Muscle of leg (tissue), 11 donors: ENCODE measurements around the gene EPN1. TPM values are rescaled to one million over a fixed set of nuclear protein-coding genes. Genes with fewer than 3 reads are reported as not detected.

Source experiments
- DNase-seq: peaks from one replicate; pipeline ENCODE4 v3.0.0; 2013
- H3K27ac ChIP-seq: one replicate; pipeline ENCODE4 v1.5.1; 2013; ENCODE audit warnings: mild to moderate bottlenecking, low read length, control low read depth
- H3K27me3 ChIP-seq: one replicate; pipeline ENCODE4 v1.6.1; 2013; ENCODE audit warnings: low read length; ENCODE audit not compliant: control insufficient read depth, insufficient read depth
- H3K36me3 ChIP-seq: one replicate; pipeline ENCODE4 v1.6.1; 2013; ENCODE audit warnings: low read length; ENCODE audit not compliant: control insufficient read depth, insufficient read depth
- H3K4me1 ChIP-seq: one replicate; pipeline ENCODE4 v1.6.1; 2013; ENCODE audit warnings: low read length; ENCODE audit not compliant: control insufficient read depth, insufficient read depth
- H3K4me3 ChIP-seq: one replicate; pipeline ENCODE4 v1.5.1; 2013; ENCODE audit warnings: low read length, control low read depth
- H3K9me3 ChIP-seq: replicated peaks from 2 replicates; pipeline ENCODE4 v1.6.1; 2013; ENCODE audit warnings: low read depth, low read length; ENCODE audit not compliant: control insufficient read depth
- WGBS: methylation state at CpG from one replicate; pipeline ENCODE4 v1.1.5; 2013; ENCODE audit warnings: missing lambda C conversion rate; ENCODE audit not compliant: insufficient coverage; 5-methylcytosine and 5-hydroxymethylcytosine counted together
- polyA plus RNA-seq, 8 donors: library from polyadenylated mRNA; unstranded; fragments of 120-200 nt; gene quantifications; one replicate each; pipeline versions ENCODE4 v1.2.1 to v1.2.3, GENCODE V29; 2013; ENCODE audit warnings: inconsistent platforms in 1 of 8, low replicate concordance in 1 of 8; ENCODE audit not compliant: insufficient read length in 8 of 8, insufficient read depth in 1 of 8
- total RNA-seq: library from RNA; stranded (reverse); fragments of 120-200 nt; gene quantifications from one replicate; pipeline ENCODE4 v1.2.4, GENCODE V29; 2013

The EPN1 gene
- total and polyA plus RNA-seq, 9 donors = 21.8 to 114 (median 92.0) TPM

- Histone ChIP-seq H3K27me3 (no peaks in the 10 kb centered on the region), H3K27ac (no peak overlapping the region), H3K36me3 (peaks cover 29% of the 10 kb centered on the region), H3K4me3 (no peak overlapping the region), H3K9me3 (no peaks in the 10 kb centered on the region), H3K4me1 (no peaks in the 10 kb centered on the region)
- no peak for DNase-seq
- WGBS = 89% methylated on average over 9 of the region's 12 CpGs
Observed at GRCh38 chr19:55700813-55701212, 25.8 kb downstream of the EPN1 start.

GRCh38 chr19:55702131-55702627 lies 27.2 kb downstream of the EPN1 start:
- Histone ChIP-seq H3K4me3 (no peak overlapping the region), H3K27ac (no peak overlapping the region), H3K4me1 (no peaks in the 10 kb centered on the region), H3K36me3 (peaks cover 19% of the 10 kb centered on the region), H3K27me3 (no peaks in the 10 kb centered on the region), H3K9me3 (no peaks in the 10 kb centered on the region)
- 68% methylated on average over 6 of the region's 13 CpGs for WGBS
- no peak for DNase-seq

- no peak overlapping the region for H3K27ac ChIP-seq
Observed at GRCh38 chr19:55703790-55704215, 28.8 kb downstream of the EPN1 start.

GRCh38 chr19:55704494-55705245 lies 29.6 kb downstream of the EPN1 start:
- no peak overlapping the region for H3K4me3 ChIP-seq
- H3K4me1 ChIP-seq = no peaks in the 10 kb centered on the region
- no peaks in the 10 kb centered on the region for H3K9me3 ChIP-seq
- H3K36me3 ChIP-seq = peaks cover 10% of the 10 kb centered on the region
- H3K27ac ChIP-seq = no peak overlapping the region
- WGBS = 91% methylated on average over 14 of the region's 15 CpGs
- DNase-seq = no peak
- no peaks in the 10 kb centered on the region for H3K27me3 ChIP-seq

More at GRCh38 chr19:55703790-55704215, 28.8 kb downstream of the EPN1 start:
- Histone ChIP-seq H3K36me3 (peaks cover 10% of the 10 kb centered on the region), H3K9me3 (no peaks in the 10 kb centered on the region), H3K27me3 (no peaks in the 10 kb centered on the region), H3K4me1 (no peaks in the 10 kb centered on the region), H3K4me3 (no peak overlapping the region)
- DNase-seq = no peak
- 32% methylated on average over 36 of the region's 38 CpGs for WGBS

GRCh38 chr19:55705972-55706371 lies 30.9 kb downstream of the EPN1 start:
- Histone ChIP-seq H3K27ac (no peak overlapping the region), H3K4me3 (no peak overlapping the region), H3K4me1 (no peaks in the 10 kb centered on the region), H3K9me3 (no peaks in the 10 kb centered on the region), H3K27me3 (no peaks in the 10 kb centered on the region), H3K36me3 (peaks cover 4% of the 10 kb centered on the region)
- WGBS = 100% methylated on average over 1 of the region's 3 CpGs
- DNase-seq = no peak

GRCh38 chr19:55711719-55712118 lies 36.7 kb downstream of the EPN1 start:
- 72% methylated on average over 16 of the region's 18 CpGs for WGBS
- H3K9me3 ChIP-seq = no peaks in the 10 kb centered on the region
- DNase-seq = no peak
- H3K4me1 ChIP-seq = no peaks in the 10 kb centered on the region
- H3K4me3 ChIP-seq = no peak overlapping the region
- no peaks in the 10 kb centered on the region for H3K36me3 ChIP-seq
- no peaks in the 10 kb centered on the region for H3K27me3 ChIP-seq
- no peak overlapping the region for H3K27ac ChIP-seq

GRCh38 chr19:55712804-55713631 lies 38.0 kb downstream of the EPN1 start:
- no peak overlapping the region for H3K4me3 ChIP-seq
- no peaks in the 10 kb centered on the region for H3K36me3 ChIP-seq
- no CpG with 5 or more reads among the region's 3 CpGs for WGBS
- H3K27me3 ChIP-seq = no peaks in the 10 kb centered on the region
- no peaks in the 10 kb centered on the region for H3K4me1 ChIP-seq
- DNase-seq = no peak
- H3K9me3 ChIP-seq = no peaks in the 10 kb centered on the region
- H3K27ac ChIP-seq = no peak overlapping the region

- H3K9me3 ChIP-seq = peaks cover 4% of the 10 kb centered on the region
- WGBS = 87% methylated on average over 15 of the region's 15 CpGs
- DNase-seq = no peak
- H3K36me3 ChIP-seq = no peaks in the 10 kb centered on the region
- H3K27ac ChIP-seq = no peak overlapping the region
- H3K4me1 ChIP-seq = no peaks in the 10 kb centered on the region
- H3K4me3 ChIP-seq = no peak overlapping the region
- H3K27me3 ChIP-seq = no peaks in the 10 kb centered on the region
Observed at GRCh38 chr19:55716531-55716930, 41.5 kb downstream of the EPN1 start.

- no peaks in the 10 kb centered on the region for H3K36me3 ChIP-seq
- H3K4me3 ChIP-seq = no peak overlapping the region
- H3K4me1 ChIP-seq = no peaks in the 10 kb centered on the region
- DNase-seq = no peak
- 71% methylated on average over 6 of the region's 11 CpGs for WGBS
- H3K9me3 ChIP-seq = peaks cover 4% of the 10 kb centered on the region
- no peaks in the 10 kb centered on the region for H3K27me3 ChIP-seq
- H3K27ac ChIP-seq = no peak overlapping the region
Observed at GRCh38 chr19:55717251-55717650, 42.2 kb downstream of the EPN1 start.
